Thyroid gland (tissue), 4 donors: ENCODE measurements around the gene MED12.

Experiments
- CTCF ChIP-seq, 6 experiments: fragments of 200-600 bp in 3 of 6; fragments of 450-650 bp in 3 of 6; sonication (generic) in 3 of 6; IDR thresholded peaks; one replicate each; pipeline ENCODE4 v1.5.1; 2016 to 2019; ENCODE audit warnings: antibody characterized with exemption in 6 of 6, mild to moderate bottlenecking in 2 of 6, inconsistent platforms in 1 of 6, moderate library complexity in 1 of 6
- POLR2A ChIP-seq, 2 donors: fragments of 450-650 bp; IDR thresholded peaks; one replicate each; pipeline ENCODE4 v1.6.1; 2017; ENCODE audit warnings: antibody characterized with exemption in 2 of 2, mild to moderate bottlenecking in 2 of 2, moderate library complexity in 1 of 2

GRCh38 chrX:71160475-71160874 is 42.1 kb downstream of the MED12 start:
- no peak for TF ChIP-seq CTCF (IDR thresholded peaks at IDR 0.05)
- no peak for TF ChIP-seq POLR2A (IDR thresholded peaks at IDR 0.05)
